ENCODE data around the gene NDUFV1. TPM values are rescaled to one million over a fixed set of nuclear protein-coding genes. Genes with fewer than 3 reads are reported as not detected.

Gene NDUFV1
- total RNA-seq, 1 experiment from 2014 or later = 321 TPM

DNA sequence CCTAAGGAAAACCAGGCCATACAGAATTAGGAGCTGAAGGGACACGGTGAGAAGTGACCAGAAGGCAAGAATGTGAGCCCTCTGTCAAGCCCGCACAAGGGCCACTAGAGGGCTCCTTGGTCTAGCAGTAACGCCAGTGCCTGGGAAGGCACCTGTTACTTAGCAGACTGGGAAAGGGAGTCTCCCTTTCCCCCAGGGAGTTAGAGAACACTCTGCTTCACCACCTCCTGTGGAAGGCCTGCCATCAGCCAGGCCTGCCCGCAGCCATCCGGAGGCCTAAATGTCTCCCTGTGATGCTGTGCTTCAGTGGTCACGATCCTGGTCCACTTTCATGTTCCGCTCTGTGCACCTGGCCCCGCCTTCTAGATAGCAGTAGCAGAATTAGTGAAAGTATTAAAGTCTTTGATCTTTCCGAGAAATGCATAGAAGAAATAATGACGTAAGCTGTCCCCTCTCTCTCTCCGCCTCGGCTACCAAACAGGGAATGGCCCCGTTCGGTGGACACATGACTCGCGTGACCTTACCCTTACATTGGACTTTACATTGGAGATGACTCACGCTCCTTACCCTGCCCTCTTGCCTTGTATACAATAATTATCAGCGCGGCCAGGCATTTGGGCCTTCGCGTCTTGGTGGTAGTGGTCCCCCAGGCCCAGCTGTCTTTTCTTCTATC is 33.9 kb upstream of the NDUFV1 start:
- no peak overlapping the region for H2AFZ ChIP-seq
- peak; percentile 65 to 72 for DNase-seq
- H3K4me3 ChIP-seq = no peak overlapping the region
- peak overlapping the region; percentile 57 for H3K4me2 ChIP-seq
- H3F3A ChIP-seq (ENCODE audit: insufficient read depth, low read depth) = peaks cover 6% of the 10 kb centered on the region; the same call in 1 of the 2 replicates
- H4K20me1 ChIP-seq (ENCODE audit: insufficient read depth) = no peaks in the 10 kb centered on the region
- POLR2A ChIA-PET (ENCODE audit: unreplicated experiment) = interaction anchor here (0.6 to 1.0 kb wide), 3 partner anchors 8 to 227 kb away, joined by 3 to 5 read pairs (median 3); no protein-coding TSS in a partner anchor
- BruUV-seq (replicated peaks) = no TSS peak
- no peak for TF ChIP-seq EZH2 (IDR thresholded peaks at IDR 0.05; ENCODE audit: low read depth)
- TF ChIP-seq CTCF (conservative IDR thresholded peaks at IDR 0.05) = peak; percentile 87
- no peaks in the 10 kb centered on the region for H3K36me3 ChIP-seq (ENCODE audit: low read depth)
- peak overlapping the region; percentile 34 for H3K27ac ChIP-seq
- peaks cover 4% of the 10 kb centered on the region; the same call in 1 of the 2 replicates for H3K9me3 ChIP-seq (ENCODE audit: insufficient read depth, low read depth)
- intact Hi-C loops (cut with micrococcal nuclease; ENCODE audit: unreplicated experiment) = loop anchor here (2.0 kb wide), 2 partner anchors 64 to 86 kb away; partner anchors contain the start of gene CDK2AP2
- CTCF ChIA-PET = interaction anchor here (0.5 to 0.8 kb wide), 6 partner anchors 10 to 268 kb away, joined by 3 to 9 read pairs (median 4); partner anchors contain the start of gene GSTP1
- H3K27me3 ChIP-seq (ENCODE audit: insufficient read depth, low read depth) = no peaks in the 10 kb centered on the region
- no peaks in the 10 kb centered on the region for H3K79me2 ChIP-seq (ENCODE audit: low read depth)
- H3K4me1 ChIP-seq (replicated peaks; ENCODE audit: insufficient read depth) = peaks cover 14% of the 10 kb centered on the region
- H3K9me2 ChIP-seq (ENCODE audit: insufficient read depth) = no peaks in the 10 kb centered on the region

- peaks cover 4% of the 10 kb centered on the region; the same call in 1 of the 2 replicates for H3K9me3 ChIP-seq (ENCODE audit: insufficient read depth, low read depth)
- H3K79me2 ChIP-seq (ENCODE audit: low read depth) = no peaks in the 10 kb centered on the region
- H3K4me1 ChIP-seq (replicated peaks; ENCODE audit: insufficient read depth) = peaks cover 24% of the 10 kb centered on the region
- no peak overlapping the region for H3K27ac ChIP-seq
- H3F3A ChIP-seq (ENCODE audit: insufficient read depth, low read depth) = peaks cover 16% of the 10 kb centered on the region; the same call in 1 of the 2 replicates
- H3K27me3 ChIP-seq (ENCODE audit: insufficient read depth, low read depth) = no peaks in the 10 kb centered on the region
- no peaks in the 10 kb centered on the region for H4K20me1 ChIP-seq (ENCODE audit: insufficient read depth)
- H2AFZ ChIP-seq = no peak overlapping the region
- no peak for DNase-seq
- POLR2A ChIA-PET (ENCODE audit: unreplicated experiment) = no interaction called here
- no peaks in the 10 kb centered on the region for H3K9me2 ChIP-seq (ENCODE audit: insufficient read depth)
- BruUV-seq (replicated peaks) = no TSS peak
- H3K4me2 ChIP-seq = no peak overlapping the region
- intact Hi-C loops (cut with micrococcal nuclease; ENCODE audit: unreplicated experiment) = no loop called here
- no peak overlapping the region for H3K4me3 ChIP-seq
- H3K36me3 ChIP-seq (ENCODE audit: low read depth) = no peaks in the 10 kb centered on the region
- no peak for TF ChIP-seq CTCF (conservative IDR thresholded peaks at IDR 0.05)
- CTCF ChIA-PET = no interaction called here
Measured at GRCh38 chr11:67574938-67575337, 31.8 kb upstream of the NDUFV1 start.

- DNase-seq = peak in 1 of 2 experiments; percentile 24
- H3K4me3 ChIP-seq = no peak overlapping the region
- H3K9me3 ChIP-seq (ENCODE audit: insufficient read depth, low read depth) = no peaks in the 10 kb centered on the region
- peaks cover 44% of the 10 kb centered on the region for H3K4me1 ChIP-seq (replicated peaks; ENCODE audit: insufficient read depth)
- no peaks in the 10 kb centered on the region for H3K27me3 ChIP-seq (ENCODE audit: insufficient read depth, low read depth)
- no peak overlapping the region for H3K27ac ChIP-seq
- BruUV-seq (replicated peaks) = no TSS peak
- H4K20me1 ChIP-seq (ENCODE audit: insufficient read depth) = no peaks in the 10 kb centered on the region
- H2AFZ ChIP-seq = no peak overlapping the region
- no peaks in the 10 kb centered on the region for H3K36me3 ChIP-seq (ENCODE audit: low read depth)
- H3K9me2 ChIP-seq (ENCODE audit: insufficient read depth) = no peaks in the 10 kb centered on the region
- TF ChIP-seq EZH2 (IDR thresholded peaks at IDR 0.05; ENCODE audit: low read depth) = no peak
- no peak for TF ChIP-seq CTCF (conservative IDR thresholded peaks at IDR 0.05)
- intact Hi-C loops (cut with micrococcal nuclease; ENCODE audit: unreplicated experiment) = no loop called here
- POLR2A ChIA-PET (ENCODE audit: unreplicated experiment) = interaction anchor here (0.6 to 0.7 kb wide), 2 partner anchors 47 to 245 kb away, joined by 4 to 9 read pairs; no protein-coding TSS in a partner anchor
- no peak overlapping the region for H3K4me2 ChIP-seq
- peaks cover 35% of the 10 kb centered on the region for H3F3A ChIP-seq (ENCODE audit: insufficient read depth, low read depth)
- CTCF ChIA-PET = interaction anchor here (0.9 kb wide), 1 partner anchor 81 kb away, joined by 3 read pairs; no protein-coding TSS in a partner anchor
- H3K79me2 ChIP-seq (ENCODE audit: low read depth) = no peaks in the 10 kb centered on the region
Measured at GRCh38 chr11:67576735-67577475, 29.8 kb upstream of the NDUFV1 start.

Data from PC-9 (cell line).